GM20431 (cell line): ENCODE data around the gene TMEM175.

Experiments used
- in situ Hi-C: fragments of 300-500 bp; cut with MseI, MboI; formaldehyde crosslinking; loops from one replicate; pipeline ENCODE4 v1.15.0; 2020; ENCODE audit warnings: low sequenced_read_pairs; ENCODE audit not compliant: unreplicated experiment

TMEM175 gene

DNA sequence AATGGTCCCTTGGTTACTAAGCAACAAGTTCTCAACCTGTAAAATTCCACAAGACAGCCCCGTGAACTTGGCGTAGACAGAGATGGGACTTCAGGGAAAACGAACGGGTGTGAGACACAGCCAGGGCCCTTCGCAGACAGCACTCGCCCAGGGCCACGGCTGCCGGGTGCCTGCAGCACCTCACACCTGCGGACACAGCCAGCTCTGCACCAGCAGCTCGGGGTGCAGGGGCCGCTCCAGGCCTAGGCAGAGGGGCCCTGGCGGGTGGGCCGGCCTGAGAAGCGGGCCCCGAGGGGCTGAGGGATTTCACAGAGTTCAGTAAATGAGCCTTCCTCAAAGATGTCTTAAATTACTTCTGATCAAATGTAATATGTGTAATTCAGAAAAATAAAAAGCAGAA, 34.1 kb upstream of the TMEM175 start:
- in situ Hi-C loops = no loop called here

GRCh38 chr4:898869-899555, 33.2 kb upstream of the TMEM175 start:
- in situ Hi-C loops = no loop called here

- in situ Hi-C loops = no loop called here
These were observed 32.7 kb upstream of the TMEM175 start for GRCh38 chr4:899556-899906.

DNA sequence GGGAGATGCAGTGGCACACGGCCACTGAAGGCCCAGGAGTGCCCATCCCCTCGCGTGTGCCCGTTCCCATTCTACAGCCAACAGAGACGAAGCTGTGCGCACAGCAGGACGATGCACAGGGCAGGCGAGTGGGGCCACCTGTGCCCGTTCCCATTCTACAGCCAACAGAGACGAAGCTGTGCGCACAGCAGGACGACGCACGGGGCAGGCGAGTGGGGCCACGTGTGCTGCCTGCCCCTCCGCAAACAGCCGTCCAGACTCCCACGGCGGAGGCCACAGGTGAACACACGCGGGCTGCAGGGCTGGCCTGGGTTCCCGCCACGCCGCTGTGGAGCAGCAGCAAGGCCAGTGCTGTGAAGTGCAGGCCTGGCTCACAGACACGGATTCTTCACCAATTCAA, 32.2 kb upstream of the TMEM175 start:
- in situ Hi-C loops = no loop called here

- in situ Hi-C loops = no loop called here
These were observed 31.5 kb upstream of the TMEM175 start for GRCh38 chr4:900721-901120.

- in situ Hi-C loops = no loop called here
These were observed 30.9 kb upstream of the TMEM175 start for GRCh38 chr4:901192-901910.

DNA sequence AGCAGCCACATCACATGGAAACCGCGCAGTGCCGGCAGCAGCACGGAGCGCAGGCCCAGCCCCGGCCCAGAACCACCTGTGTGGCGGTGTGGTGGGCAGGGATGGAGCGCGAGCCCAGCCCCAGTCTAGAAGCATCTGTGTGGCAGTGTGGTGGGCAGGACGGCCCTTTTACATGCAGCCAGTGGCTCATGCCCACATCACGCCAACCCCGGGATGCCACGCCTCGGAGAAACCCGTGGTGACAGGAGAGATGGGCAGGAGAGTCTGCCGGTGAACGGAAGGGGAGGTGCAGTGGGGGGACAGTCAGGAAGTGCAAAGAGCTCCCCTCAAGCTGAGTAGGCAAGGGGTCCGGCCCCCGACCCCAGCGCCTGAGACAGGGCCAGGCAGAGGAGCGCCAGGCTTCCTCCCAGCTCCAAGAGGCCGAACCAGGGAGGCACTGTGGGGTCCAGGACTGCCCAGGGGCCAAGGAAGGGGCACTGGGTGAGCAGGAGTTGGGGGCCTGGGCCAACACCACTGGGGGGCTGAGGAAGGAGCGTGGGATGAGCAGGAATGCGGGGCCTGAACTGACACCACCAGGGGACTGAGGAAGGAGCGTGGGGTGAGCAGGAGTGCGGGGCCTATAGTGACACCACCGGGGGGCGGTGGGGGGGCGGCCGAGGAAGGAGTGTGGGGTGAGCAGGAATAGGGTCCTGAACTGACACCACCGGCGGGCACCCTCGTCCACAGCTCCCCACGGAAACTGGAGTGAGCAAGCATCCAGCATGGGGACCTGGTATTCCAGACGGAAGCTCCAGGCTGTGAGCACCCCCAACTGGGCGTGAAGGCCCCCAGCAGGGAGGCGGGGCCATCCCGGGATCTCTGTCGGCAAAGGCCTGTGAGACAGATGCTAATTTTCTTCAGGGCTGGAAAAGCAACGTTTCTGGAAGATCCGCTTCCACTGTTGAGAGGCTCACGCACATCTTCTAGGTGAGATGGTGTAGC, 28.9 kb upstream of the TMEM175 start:
- in situ Hi-C loops = no loop called here

- in situ Hi-C loops = no loop called here
These were observed 26.5 kb upstream of the TMEM175 start for GRCh38 chr4:905485-906338.

DNA sequence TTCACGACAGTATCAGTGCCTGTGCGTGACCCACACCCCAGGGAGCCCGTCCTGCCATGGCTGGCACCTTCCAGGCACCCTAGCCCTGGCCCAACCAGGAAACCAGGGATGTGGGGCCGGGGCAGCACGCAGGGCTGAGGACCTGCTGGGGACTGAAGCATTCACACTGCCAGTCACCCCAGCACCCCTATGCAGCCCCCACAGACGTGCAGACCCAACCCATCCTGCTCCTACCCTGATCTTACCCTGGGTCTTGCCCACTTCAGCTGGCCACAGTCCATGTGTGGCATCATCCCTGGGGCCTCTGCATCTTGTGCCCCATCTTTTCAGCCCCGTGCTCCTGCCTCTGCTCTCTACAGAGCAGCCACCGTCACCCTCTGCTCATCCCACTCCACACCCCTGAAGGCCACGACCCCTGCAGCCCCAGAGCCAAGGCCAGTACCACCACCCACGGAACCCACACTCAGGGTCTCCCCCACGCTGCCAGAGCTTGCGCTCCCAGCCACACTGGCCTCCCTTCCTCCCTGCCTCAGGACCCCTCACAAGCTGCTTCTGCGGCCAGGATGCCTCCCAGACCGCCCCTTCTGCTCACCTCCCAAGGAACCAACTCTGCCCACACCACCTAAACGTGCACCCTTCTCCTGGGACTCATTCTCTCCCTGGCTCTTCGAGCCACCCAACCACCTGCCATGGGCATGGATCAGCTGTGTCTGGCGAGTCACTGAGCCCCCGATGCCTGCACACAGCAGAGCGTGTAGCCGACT, 25.7 kb upstream of the TMEM175 start:
- in situ Hi-C loops = no loop called here

GRCh38 chr4:907103-907400, 25.2 kb upstream of the TMEM175 start:
- in situ Hi-C loops = no loop called here

DNA sequence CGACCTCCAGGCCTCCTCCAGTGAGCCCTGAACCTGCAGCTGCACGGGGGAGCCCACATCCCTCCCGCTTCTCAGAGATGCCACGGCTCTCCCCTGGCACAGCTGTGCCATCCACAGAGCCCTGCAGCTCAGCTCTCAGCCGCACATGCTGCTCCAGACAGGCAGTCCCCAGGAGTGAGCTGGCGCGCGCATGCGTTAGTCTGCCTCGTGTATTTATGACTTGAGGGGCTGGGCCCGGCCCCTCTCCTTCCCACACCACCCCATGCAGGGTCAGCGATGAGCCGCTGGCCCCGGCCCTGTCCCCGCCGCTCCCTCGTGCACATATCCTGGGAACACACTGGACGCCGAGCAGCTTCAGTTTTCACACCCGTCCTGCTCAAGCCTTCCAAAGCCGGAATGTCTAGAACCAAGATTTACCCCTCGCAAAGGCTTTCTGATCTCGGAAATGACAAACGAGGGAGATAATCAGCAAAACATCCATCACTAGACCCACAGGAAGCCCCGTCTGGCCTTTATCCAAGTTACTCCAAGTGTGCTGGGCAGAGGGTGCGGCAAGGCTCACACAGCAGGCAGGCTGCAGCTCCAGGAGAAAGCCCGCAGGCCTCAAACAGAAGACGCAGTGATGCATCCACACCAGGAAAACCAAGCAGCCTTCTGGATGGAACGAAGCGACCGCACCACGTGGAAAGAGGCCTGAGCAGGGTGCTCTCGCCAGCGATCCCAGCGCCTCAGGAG, 24.4 kb upstream of the TMEM175 start:
- in situ Hi-C loops = no loop called here

GRCh38 chr4:909131-909571, 23.1 kb upstream of the TMEM175 start:
- in situ Hi-C loops = no loop called here

DNA sequence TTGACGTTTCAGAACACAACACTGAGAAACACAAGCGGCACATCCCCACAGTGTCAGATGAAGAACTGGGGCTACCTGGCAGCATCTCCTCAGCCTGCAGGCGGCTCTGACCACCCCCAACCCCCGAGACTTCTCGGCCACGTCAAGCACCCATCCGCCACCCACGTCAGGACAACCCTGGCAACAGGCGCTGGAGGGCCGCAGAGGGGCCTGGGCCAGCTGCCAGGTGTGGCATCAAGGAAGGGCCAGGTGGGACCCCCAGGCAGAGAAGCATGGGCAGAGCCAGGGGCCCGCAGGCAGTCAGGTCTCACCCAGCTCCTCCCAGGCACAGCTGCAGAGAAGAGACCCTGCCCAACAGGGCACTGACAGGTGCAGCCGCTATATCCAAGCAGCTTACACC, 22.4 kb upstream of the TMEM175 start:
- in situ Hi-C loops = no loop called here

GRCh38 chr4:910366-911091, 21.7 kb upstream of the TMEM175 start:
- in situ Hi-C loops = no loop called here

DNA sequence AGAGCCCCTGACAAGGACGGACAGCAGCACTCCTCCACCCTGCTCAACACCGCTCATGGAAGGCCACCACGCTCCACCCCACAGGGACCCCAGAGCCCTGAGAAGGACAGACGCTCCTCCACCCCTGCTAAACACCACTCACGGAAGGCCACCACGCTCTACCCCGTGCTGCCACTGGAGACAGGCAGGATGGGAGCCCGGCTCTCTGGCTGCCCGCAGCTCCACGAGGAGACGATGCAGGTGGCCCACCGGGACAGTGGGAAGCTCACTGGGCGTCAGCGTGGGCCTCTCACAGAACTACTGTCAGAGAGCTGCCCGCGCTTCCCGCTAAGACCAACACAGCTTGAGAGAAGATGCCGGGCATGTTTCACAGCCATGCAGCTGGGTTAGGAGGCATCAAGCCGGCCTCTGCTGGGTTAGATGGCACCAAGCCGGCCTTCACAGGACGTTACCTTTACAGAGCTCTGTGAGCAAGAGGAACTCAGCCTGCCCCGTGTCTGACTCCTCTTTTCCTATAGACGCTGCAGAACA, 21.0 kb upstream of the TMEM175 start:
- in situ Hi-C loops = no loop called here

- in situ Hi-C loops = no loop called here
These were observed 20.3 kb upstream of the TMEM175 start for GRCh38 chr4:911871-912490.

DNA sequence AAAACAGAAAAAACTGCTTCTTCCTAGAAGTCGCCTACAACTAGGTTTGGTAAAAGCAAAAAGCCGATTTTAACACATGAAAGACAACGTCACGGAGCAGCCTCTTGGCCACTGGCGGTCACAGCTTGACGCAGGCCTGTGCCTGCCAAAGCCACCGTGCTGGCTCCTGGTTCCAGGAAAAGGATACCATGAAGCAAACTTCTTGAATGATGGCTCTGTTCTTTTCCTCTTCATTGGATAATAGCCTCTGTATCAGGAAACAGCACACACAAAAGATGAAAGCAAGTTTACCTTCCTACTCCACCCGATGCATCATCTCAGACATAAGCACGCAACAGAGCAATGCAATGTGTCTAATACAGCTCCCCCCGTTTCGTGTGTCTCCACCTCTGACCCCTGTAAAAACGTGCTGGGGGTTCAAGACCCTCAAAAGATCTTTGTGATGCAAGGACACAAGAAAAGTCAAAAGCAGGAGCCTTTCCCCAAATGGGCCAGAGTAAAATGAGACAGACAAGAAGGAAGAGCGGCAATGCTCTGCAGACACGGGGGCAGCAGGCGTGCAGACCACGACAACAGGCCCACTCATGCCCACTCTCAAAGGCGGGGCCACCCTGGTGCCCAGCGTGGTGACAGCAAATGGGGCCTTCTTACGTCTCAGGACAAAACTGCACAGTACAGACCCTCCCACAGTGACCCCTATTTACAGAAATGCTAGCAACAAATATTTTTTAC, 19.5 kb upstream of the TMEM175 start:
- in situ Hi-C loops = no loop called here
